GM19025 (cell line): Measurements from ENCODE around the gene UNC5B.
"Not testable (repeated sequence)": the region's sequence is repeated elsewhere in the genome, so short reads cannot be mapped to it uniquely, and the experiment has no call there.

ENCODE experiments used
- ATAC-seq: cut with Tn5 transposase; IDR thresholded peaks from one replicate; pipeline ENCODE4 v1.9.1; 2021; ENCODE audit warnings: mild to moderate bottlenecking, low read depth, moderate library complexity; ENCODE audit not compliant: unreplicated experiment

The UNC5B gene

GRCh38 chr10:71207578-71207977 lies 4.8 kb upstream of the UNC5B start:
- no peak for ATAC-seq

- no peak for ATAC-seq
These were observed 3.0 kb upstream of the UNC5B start for GRCh38 chr10:71209352-71209715.

GRCh38 chr10:71209731-71210541 lies 2.4 kb upstream of the UNC5B start:
- no peak for ATAC-seq

GRCh38 chr10:71210542-71210871 lies 1.9 kb upstream of the UNC5B start:
- no peak for ATAC-seq

GRCh38 chr10:71211053-71211452 lies 1.3 kb upstream of the UNC5B start:
- no peak for ATAC-seq

GRCh38 chr10:71211775-71212317 lies 524 bp upstream of the UNC5B start:
- no peak for ATAC-seq

- ATAC-seq, result no peak
These were observed 804 bp downstream of the UNC5B start for GRCh38 chr10:71213127-71213621.

- no peak for ATAC-seq
These were observed 1.5 kb downstream of the UNC5B start for GRCh38 chr10:71213761-71214440.

GRCh38 chr10:71214641-71215559 lies 2.5 kb downstream of the UNC5B start:
- no peak for ATAC-seq

GRCh38 chr10:71216363-71216695 lies 4.0 kb downstream of the UNC5B start:
- ATAC-seq, result no peak

- ATAC-seq, result no peak
These were observed 4.4 kb downstream of the UNC5B start for GRCh38 chr10:71216751-71217265.

GRCh38 chr10:71217266-71218045 lies 5.1 kb downstream of the UNC5B start:
- ATAC-seq, result no peak

GRCh38 chr10:71218046-71218650 lies 5.8 kb downstream of the UNC5B start:
- ATAC-seq, result no peak

GRCh38 chr10:71218651-71219050 lies 6.3 kb downstream of the UNC5B start:
- ATAC-seq, result no peak

- ATAC-seq, result not testable (repeated sequence)
These were observed 7.0 kb downstream of the UNC5B start for GRCh38 chr10:71219236-71219917.

GRCh38 chr10:71219918-71220688 lies 7.7 kb downstream of the UNC5B start:
- ATAC-seq, result no peak

- ATAC-seq, result no peak
These were observed 8.5 kb downstream of the UNC5B start for GRCh38 chr10:71220689-71221540.
